ENCODE measurements around the gene ICE1.

GRCh38 chr5:5487585-5488360 lies 65.3 kb downstream of the ICE1 start:
- TF ChIP-seq CTCF (optimal IDR thresholded peaks at IDR 0.05 in 1 of 3, IDR thresholded peaks at IDR 0.05 in 1 of 3, conservative IDR thresholded peaks at IDR 0.05 in 1 of 3; ENCODE audit: extremely low read depth in 1 of 3, insufficient read depth in 2 of 3, low read length in 3 of 3) (no peak), EZH2 (IDR thresholded peaks at IDR 0.05; ENCODE audit: low read length) (no peak)
